K562 (cell line): ENCODE measurements around the gene ARHGAP12. TPM values are rescaled to one million over a fixed set of nuclear protein-coding genes. Genes with fewer than 3 reads are reported as not detected.

ENCODE experiments used
- ASH1L ChIP-seq: fragments of 450-650 bp; IDR thresholded peaks from 2 replicates; pipeline ENCODE4 v1.6.1; 2018; ENCODE audit warnings: borderline replicate concordance, mild to moderate bottlenecking, low read depth; ENCODE audit not compliant: partially characterized antibody
- ATF7 ChIP-seq: fragments of 450-650 bp; IDR thresholded peaks from 2 replicates; pipeline ENCODE4 v1.7.1; 2014; ENCODE audit warnings: mild to moderate bottlenecking, moderate library complexity
- CBFA2T2 ChIP-seq: fragments of 450-650 bp; conservative IDR thresholded peaks from 2 replicates; pipeline ENCODE4 v1.6.1; 2017; ENCODE audit warnings: mild to moderate bottlenecking
- JUNB ChIP-seq: fragments of 450-650 bp; formaldehyde crosslinking; conservative IDR thresholded peaks from 2 replicates; pipeline ENCODE4 v1.4.0; 2020; ENCODE audit warnings: mild to moderate bottlenecking
- KHSRP ChIP-seq: fragments of 450-650 bp; IDR thresholded peaks from 2 replicates; pipeline ENCODE4 v1.6.1; 2017
- RBM34 ChIP-seq: fragments of 200-400 bp; formaldehyde crosslinking; IDR thresholded peaks from 2 replicates; pipeline ENCODE4 v1.6.1; 2018; ENCODE audit warnings: low read length, borderline replicate concordance; ENCODE audit not compliant: insufficient read depth
- SRF ChIP-seq, 2 experiments: fragments of 250-450, 450-650 bp in 1 of 2; sonication (Bioruptor Pico) in 1 of 2; sonication (generic) in 1 of 2; formaldehyde crosslinking; IDR thresholded peaks; 2 replicates each; pipeline versions ENCODE4 v1.5.0 to v1.5.1; 2020 to 2022; ENCODE audit warnings: mild to moderate bottlenecking in 1 of 2, missing genetic modification reagents in 1 of 2
- ZBTB17 ChIP-seq: fragments of 450-650 bp; formaldehyde crosslinking; IDR thresholded peaks from 2 replicates; pipeline ENCODE4 v1.4.0; 2020; ENCODE audit warnings: mild to moderate bottlenecking
- ZNF12 ChIP-seq: sonication (generic); formaldehyde crosslinking; IDR thresholded peaks from 2 replicates; pipeline ENCODE4 v1.4.0; 2020; ENCODE audit warnings: mild to moderate bottlenecking, missing genetic modification reagents
- polyA plus RNA-seq, 8 experiments: library from polyadenylated mRNA; depleted of rRNA in 4 of 8; stranded (reverse) in 5 of 8; unstranded in 3 of 8; fragments of >200 nt; fragmentation: Nextera tagmentation in 2 of 8; fragmentation: Illumina TruSeq in 1 of 8; extraction: Ambion mirVana in 2 of 8; extraction: Trizol in 1 of 8; gene quantifications; 2 replicates each; pipeline versions ENCODE4 v1.2.1 to v1.2.3, GENCODE V29; 2011 to 2014; ENCODE audit warnings: inconsistent platforms in 1 of 8, missing spikeins in 1 of 8
- total RNA-seq, 7 experiments: library from RNA; depleted of rRNA in 6 of 7; stranded (reverse); fragments of >200 nt in 6 of 7; fragmentation: Illumina TruSeq in 2 of 7; extraction: Trizol in 2 of 7; gene quantifications; 2 replicates each; pipeline versions ENCODE4 v1.2.1 to v1.2.3, GENCODE V29; 2011 to 2021; ENCODE audit warnings: low replicate concordance in 1 of 7
- TF ChIP-seq, protein P1 (sequence below), 2 experiments: fragments of 450-650 bp; formaldehyde crosslinking in 1 of 2; IDR thresholded peaks; 2 replicates each; pipeline versions ENCODE4 v1.4.0 to v1.6.1; 2014 to 2020; ENCODE audit warnings: mild to moderate bottlenecking in 2 of 2, borderline replicate concordance in 1 of 2, low read depth in 1 of 2
- TF ChIP-seq, protein P2 (sequence below): fragments of 250-450 bp; sonication (Bioruptor Pico); IDR thresholded peaks from 2 replicates; pipeline ENCODE4 v1.5.0; 2021; ENCODE audit warnings: mild to moderate bottlenecking, moderate library complexity
- TF ChIP-seq, protein P3 (sequence below): IDR thresholded peaks from 3 replicates; pipeline ENCODE4 v1.6.1; 2011; ENCODE audit warnings: borderline replicate concordance, mild to moderate bottlenecking; ENCODE audit not compliant: insufficient read length, insufficient read depth
- TF ChIP-seq, protein P4 (sequence below): fragments of 250-450 bp; sonication (Bioruptor Pico); IDR thresholded peaks from 2 replicates; pipeline ENCODE4 v1.8.0; 2022; ENCODE audit warnings: moderate library complexity, mild to moderate bottlenecking, inconsistent platforms

The ARHGAP12 gene
- total and polyA plus RNA-seq, 9 of the 15 experiments (the other 6 are each of a cell fraction or from before 2014, with no cell fraction given), result 4.4 to 18.7 (median 10.1) TPM

DNA sequence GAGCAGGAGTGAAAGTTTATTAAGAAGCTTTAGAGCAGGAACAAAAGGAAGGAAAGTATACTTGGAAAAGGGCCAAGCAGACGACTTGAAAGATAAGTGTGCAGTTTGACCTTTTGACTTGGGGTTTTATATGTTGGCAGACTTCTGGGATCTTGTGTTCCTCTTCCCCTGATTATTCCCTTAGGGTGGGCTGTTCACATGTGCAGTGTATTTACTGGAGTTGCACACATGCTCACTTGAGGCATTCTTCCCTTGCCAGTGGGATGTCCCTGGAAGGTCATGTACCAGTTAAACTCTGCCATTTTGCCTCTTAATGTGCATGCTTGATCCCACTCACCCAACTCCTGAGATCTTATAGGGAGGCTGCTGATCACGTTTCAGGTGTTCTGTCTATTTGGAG, 23.4 kb upstream of the ARHGAP12 start (continued):
- TF ChIP-seq, protein P1, sequence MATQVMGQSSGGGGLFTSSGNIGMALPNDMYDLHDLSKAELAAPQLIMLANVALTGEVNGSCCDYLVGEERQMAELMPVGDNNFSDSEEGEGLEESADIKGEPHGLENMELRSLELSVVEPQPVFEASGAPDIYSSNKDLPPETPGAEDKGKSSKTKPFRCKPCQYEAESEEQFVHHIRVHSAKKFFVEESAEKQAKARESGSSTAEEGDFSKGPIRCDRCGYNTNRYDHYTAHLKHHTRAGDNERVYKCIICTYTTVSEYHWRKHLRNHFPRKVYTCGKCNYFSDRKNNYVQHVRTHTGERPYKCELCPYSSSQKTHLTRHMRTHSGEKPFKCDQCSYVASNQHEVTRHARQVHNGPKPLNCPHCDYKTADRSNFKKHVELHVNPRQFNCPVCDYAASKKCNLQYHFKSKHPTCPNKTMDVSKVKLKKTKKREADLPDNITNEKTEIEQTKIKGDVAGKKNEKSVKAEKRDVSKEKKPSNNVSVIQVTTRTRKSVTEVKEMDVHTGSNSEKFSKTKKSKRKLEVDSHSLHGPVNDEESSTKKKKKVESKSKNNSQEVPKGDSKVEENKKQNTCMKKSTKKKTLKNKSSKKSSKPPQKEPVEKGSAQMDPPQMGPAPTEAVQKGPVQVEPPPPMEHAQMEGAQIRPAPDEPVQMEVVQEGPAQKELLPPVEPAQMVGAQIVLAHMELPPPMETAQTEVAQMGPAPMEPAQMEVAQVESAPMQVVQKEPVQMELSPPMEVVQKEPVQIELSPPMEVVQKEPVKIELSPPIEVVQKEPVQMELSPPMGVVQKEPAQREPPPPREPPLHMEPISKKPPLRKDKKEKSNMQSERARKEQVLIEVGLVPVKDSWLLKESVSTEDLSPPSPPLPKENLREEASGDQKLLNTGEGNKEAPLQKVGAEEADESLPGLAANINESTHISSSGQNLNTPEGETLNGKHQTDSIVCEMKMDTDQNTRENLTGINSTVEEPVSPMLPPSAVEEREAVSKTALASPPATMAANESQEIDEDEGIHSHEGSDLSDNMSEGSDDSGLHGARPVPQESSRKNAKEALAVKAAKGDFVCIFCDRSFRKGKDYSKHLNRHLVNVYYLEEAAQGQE (IDR thresholded peaks at IDR 0.05; ENCODE audit: borderline replicate concordance), result peak; percentile 17; the same call in 1 of the 2 replicates
- TF ChIP-seq, protein P1 (CRISPR knock-in tag; IDR thresholded peaks at IDR 0.05; ENCODE audit: low read depth), result no peak
- TF ChIP-seq JUNB (CRISPR knock-in tag) (no peak), RBM34 (no peak), ATF7 (no peak), CBFA2T2 (peak; percentile 87), SRF (CRISPR knock-in tag; IDR thresholded peaks at IDR 0.05) (no peak; a peak in 1 of 4 replicates), KHSRP (no peak), ZNF12 (CRISPR knock-in tag) (no peak), ZBTB17 (CRISPR knock-in tag) (no peak), ASH1L (no peak)
- TF ChIP-seq, protein P2, sequence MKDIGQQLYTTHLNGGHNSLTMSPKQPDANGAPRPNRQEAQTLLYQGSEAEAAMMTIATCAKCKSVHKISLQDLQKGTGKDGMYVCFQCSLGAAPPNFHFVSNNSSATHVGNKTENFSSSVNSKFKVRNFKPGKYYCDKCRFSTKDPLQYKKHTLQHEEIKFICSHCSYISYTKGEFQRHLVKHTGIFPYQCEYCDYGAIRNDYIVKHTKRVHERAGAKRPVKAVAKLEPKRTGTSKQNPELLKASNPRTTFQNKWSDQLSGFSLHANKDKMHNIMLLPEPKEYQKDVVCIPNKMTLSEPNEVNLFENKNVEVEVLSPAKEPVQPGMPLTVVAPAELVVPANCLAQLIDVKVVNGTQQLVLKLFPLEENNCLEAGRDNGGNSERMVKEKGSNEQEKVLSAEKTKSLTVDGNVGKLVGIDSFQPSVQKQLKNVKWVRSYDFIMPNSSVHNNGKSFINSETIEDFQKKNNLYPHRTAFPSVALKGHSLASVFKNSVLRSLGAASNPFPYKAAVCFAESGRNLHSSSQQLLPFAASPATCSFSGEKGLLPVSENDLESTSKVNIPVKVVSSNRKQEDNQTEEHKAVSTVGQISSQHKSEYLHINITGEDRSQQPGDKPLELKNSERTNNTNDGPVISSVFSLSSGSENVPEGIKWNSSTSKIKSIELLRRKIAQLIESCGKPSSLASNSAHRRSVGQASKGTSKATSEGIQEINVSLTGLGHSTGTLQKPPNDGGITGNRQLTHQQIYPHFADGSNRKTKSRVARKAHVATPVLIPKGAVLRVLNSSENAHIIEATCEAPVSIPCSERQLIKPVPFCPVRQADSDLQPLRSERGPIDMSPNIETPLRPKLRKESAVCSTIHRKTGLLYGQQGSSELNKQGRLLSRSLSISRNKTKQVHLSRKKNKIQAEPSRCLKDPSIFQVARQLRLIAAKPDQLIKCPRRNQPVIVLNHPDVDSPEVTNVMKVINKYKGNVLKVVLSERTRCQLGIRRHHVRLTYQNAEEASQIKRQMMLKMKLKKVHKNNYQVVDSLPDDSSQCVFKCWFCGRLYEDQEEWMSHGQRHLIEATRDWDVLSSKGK (CRISPR knock-in tag), result no peak
- TF ChIP-seq, protein P3, sequence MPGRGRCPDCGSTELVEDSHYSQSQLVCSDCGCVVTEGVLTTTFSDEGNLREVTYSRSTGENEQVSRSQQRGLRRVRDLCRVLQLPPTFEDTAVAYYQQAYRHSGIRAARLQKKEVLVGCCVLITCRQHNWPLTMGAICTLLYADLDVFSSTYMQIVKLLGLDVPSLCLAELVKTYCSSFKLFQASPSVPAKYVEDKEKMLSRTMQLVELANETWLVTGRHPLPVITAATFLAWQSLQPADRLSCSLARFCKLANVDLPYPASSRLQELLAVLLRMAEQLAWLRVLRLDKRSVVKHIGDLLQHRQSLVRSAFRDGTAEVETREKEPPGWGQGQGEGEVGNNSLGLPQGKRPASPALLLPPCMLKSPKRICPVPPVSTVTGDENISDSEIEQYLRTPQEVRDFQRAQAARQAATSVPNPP, result no peak
- TF ChIP-seq, protein P4, sequence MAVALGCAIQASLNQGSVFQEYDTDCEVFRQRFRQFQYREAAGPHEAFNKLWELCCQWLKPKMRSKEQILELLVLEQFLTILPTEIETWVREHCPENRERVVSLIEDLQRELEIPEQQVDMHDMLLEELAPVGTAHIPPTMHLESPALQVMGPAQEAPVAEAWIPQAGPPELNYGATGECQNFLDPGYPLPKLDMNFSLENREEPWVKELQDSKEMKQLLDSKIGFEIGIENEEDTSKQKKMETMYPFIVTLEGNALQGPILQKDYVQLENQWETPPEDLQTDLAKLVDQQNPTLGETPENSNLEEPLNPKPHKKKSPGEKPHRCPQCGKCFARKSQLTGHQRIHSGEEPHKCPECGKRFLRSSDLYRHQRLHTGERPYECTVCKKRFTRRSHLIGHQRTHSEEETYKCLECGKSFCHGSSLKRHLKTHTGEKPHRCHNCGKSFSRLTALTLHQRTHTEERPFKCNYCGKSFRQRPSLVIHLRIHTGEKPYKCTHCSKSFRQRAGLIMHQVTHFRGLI (CRISPR knock-in tag), result no peak
